Measurements from ENCODE around the gene HOXD1. TPM values are rescaled to one million over a fixed set of nuclear protein-coding genes. Genes with fewer than 3 reads are reported as not detected.
A peak's percentile ranks its signal among the peaks of the same experiment; 100 is the strongest.

The HOXD1 gene
- total RNA-seq, 1 donor from 2014 or later = 9.8 TPM

- Histone ChIP-seq H3K36me3 (ENCODE audit: control insufficient read depth, insufficient read depth, low read length) (no peaks in the 10 kb centered on the region), H3K27me3 (ENCODE audit: control insufficient read depth, insufficient read depth, low read length) (no peaks in the 10 kb centered on the region), H3K4me3 (ENCODE audit: low read depth, low read length) (peak overlapping the region; percentile 43)
- TF ChIP-seq, protein P1, sequence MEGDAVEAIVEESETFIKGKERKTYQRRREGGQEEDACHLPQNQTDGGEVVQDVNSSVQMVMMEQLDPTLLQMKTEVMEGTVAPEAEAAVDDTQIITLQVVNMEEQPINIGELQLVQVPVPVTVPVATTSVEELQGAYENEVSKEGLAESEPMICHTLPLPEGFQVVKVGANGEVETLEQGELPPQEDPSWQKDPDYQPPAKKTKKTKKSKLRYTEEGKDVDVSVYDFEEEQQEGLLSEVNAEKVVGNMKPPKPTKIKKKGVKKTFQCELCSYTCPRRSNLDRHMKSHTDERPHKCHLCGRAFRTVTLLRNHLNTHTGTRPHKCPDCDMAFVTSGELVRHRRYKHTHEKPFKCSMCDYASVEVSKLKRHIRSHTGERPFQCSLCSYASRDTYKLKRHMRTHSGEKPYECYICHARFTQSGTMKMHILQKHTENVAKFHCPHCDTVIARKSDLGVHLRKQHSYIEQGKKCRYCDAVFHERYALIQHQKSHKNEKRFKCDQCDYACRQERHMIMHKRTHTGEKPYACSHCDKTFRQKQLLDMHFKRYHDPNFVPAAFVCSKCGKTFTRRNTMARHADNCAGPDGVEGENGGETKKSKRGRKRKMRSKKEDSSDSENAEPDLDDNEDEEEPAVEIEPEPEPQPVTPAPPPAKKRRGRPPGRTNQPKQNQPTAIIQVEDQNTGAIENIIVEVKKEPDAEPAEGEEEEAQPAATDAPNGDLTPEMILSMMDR (IDR thresholded peaks at IDR 0.05; ENCODE audit: insufficient read depth, low read length, poor library complexity, severe bottlenecking) = no peak
- no peak for DNase-seq (ENCODE audit: low read depth)
Observed at GRCh38 chr2:176173567-176174381, 14.7 kb upstream of the HOXD1 start.

DNA sequence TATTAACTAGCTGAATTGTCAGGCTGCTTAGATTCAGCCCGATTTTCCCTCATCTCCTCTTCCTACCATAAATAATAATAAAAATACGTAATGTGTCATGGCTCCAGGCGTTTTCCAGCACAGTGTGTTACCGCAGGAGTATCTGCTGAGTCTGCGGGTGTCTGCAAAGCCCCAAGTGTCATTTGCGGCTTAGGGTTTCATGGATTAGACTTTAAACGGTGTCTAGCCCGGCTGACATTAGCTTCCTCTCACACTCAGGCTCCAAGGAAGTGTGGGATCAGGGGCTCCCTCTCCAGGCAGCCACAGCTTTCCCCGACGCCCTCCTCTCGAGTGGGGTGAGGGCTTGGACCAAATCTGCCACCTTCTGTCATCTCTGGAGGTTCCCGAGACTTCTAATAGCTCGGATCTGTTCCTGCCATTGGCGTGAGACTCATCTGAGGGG is 14.1 kb upstream of the HOXD1 start:
- Histone ChIP-seq H3K27me3 (ENCODE audit: control insufficient read depth, insufficient read depth, low read length) (no peaks in the 10 kb centered on the region), H3K4me3 (ENCODE audit: low read depth, low read length) (peak overlapping the region; percentile 27), H3K36me3 (ENCODE audit: control insufficient read depth, insufficient read depth, low read length) (no peaks in the 10 kb centered on the region)
- TF ChIP-seq, protein P1 (IDR thresholded peaks at IDR 0.05; ENCODE audit: insufficient read depth, low read length, poor library complexity, severe bottlenecking) = peak; percentile 21
- no peak for DNase-seq (ENCODE audit: low read depth)

- DNase-seq (ENCODE audit: low read depth) = no peak
- TF ChIP-seq, protein P1 (IDR thresholded peaks at IDR 0.05; ENCODE audit: insufficient read depth, low read length, poor library complexity, severe bottlenecking) = no peak
- peak overlapping the region; percentile 27 for H3K4me3 ChIP-seq (ENCODE audit: low read depth, low read length)
- H3K36me3 ChIP-seq (ENCODE audit: control insufficient read depth, insufficient read depth, low read length) = no peaks in the 10 kb centered on the region
- no peaks in the 10 kb centered on the region for H3K27me3 ChIP-seq (ENCODE audit: control insufficient read depth, insufficient read depth, low read length)
Observed at GRCh38 chr2:176174824-176175708, 13.4 kb upstream of the HOXD1 start.

DNA sequence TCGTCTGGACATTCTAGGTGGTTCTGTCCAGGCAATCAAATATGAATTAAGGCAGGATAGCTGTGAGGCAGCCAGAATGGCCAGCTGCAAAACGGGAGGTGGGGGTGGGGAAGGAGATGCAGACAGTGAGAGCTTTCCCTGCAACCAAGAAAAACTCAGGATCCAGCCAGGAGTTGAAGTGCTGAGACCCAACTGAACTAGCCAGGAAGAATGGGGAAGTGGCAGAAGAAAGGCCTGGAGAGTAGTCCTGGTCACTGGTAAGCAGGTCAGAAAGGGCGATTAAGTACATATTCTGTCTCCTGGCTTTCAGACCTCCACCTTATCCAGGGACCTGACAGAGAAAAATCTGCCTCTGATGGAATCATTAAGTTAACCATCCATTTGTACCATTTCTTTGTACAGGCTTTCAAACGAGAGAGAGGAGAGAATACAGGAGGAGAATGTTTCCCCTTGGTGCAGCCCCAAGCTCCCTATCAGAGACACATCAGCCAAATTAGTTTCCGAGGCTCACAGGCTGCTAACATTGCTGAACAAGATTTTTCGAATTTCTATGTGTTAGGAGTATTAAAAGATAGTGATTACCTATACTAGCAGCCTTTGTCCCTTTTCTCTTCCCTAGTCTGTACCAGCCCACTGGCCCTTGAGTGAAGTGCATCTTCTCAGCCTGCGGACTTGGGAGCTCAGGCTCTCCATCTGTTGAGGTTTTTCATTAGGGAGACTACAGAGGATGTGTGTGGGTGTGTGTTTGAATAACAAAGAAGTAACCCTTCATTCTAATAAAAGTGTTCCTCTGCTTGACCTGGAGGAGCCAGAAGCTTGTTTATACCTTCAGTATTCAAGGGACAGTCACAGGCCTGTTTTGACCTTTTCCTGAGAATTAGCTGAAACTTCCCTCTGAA is 12.5 kb upstream of the HOXD1 start:
- Histone ChIP-seq H3K4me3 (ENCODE audit: low read depth, low read length) (no peak overlapping the region), H3K36me3 (ENCODE audit: control insufficient read depth, insufficient read depth, low read length) (no peaks in the 10 kb centered on the region), H3K27me3 (ENCODE audit: control insufficient read depth, insufficient read depth, low read length) (no peaks in the 10 kb centered on the region)
- TF ChIP-seq, protein P1 (IDR thresholded peaks at IDR 0.05; ENCODE audit: insufficient read depth, low read length, poor library complexity, severe bottlenecking) = no peak
- DNase-seq (ENCODE audit: low read depth) = no peak

- Histone ChIP-seq H3K27me3 (ENCODE audit: control insufficient read depth, insufficient read depth, low read length) (no peaks in the 10 kb centered on the region), H3K4me3 (ENCODE audit: low read depth, low read length) (peak overlapping the region; percentile 39), H3K36me3 (ENCODE audit: control insufficient read depth, insufficient read depth, low read length) (no peaks in the 10 kb centered on the region)
- no peak for DNase-seq (ENCODE audit: low read depth)
- TF ChIP-seq, protein P1 (IDR thresholded peaks at IDR 0.05; ENCODE audit: insufficient read depth, low read length, poor library complexity, severe bottlenecking) = no peak
Observed at GRCh38 chr2:176177580-176178037, 10.9 kb upstream of the HOXD1 start.
